ENCODE results near the gene SDF4.
"Not testable (repeated sequence)": the region's sequence is repeated elsewhere in the genome, so short reads cannot be mapped to it uniquely, and the experiment has no call there.

Gene SDF4

GRCh38 chr1:1178794-1179331 is 52.9 kb downstream of the SDF4 start:
- FAIRE-seq (no peak), DNase-seq (ENCODE audit: insufficient read length, low spot score) (no peak)
- no peak for TF ChIP-seq POLR2A (IDR thresholded peaks at IDR 0.05; ENCODE audit: low read depth, low read length)

GRCh38 chr1:1177452-1178206 is 54.2 kb downstream of the SDF4 start:
- no peak for DNase-seq (ENCODE audit: insufficient read length, low spot score)
- TF ChIP-seq POLR2A (IDR thresholded peaks at IDR 0.05; ENCODE audit: low read depth, low read length), result no peak
- no peak for FAIRE-seq

- FAIRE-seq, result no peak
Observed at GRCh38 chr1:1176931-1177330, 54.9 kb downstream of the SDF4 start.

GRCh38 chr1:1176063-1176761 is 55.6 kb downstream of the SDF4 start:
- not testable (repeated sequence) for FAIRE-seq; DNase-seq (ENCODE audit: insufficient read length, low spot score)

More at GRCh38 chr1:1176931-1177330, 54.9 kb downstream of the SDF4 start:
- TF ChIP-seq POLR2A (IDR thresholded peaks at IDR 0.05; ENCODE audit: low read depth, low read length), result no peak
- no peak for DNase-seq (ENCODE audit: insufficient read length, low spot score)

GRCh38 chr1:1175221-1176062 is 56.4 kb downstream of the SDF4 start:
- no peak for FAIRE-seq

GRCh38 chr1:1173793-1174415 is 57.9 kb downstream of the SDF4 start, which contains the start of gene TTLL10:
Gene TTLL10 (plus strand): TSS chr1:1173880. CDS start chr1:1179216, 5,336 bp downstream.
- no peak for TF ChIP-seq POLR2A (IDR thresholded peaks at IDR 0.05; ENCODE audit: low read depth, low read length)
- FAIRE-seq, result no peak
- DNase-seq (ENCODE audit: insufficient read length, low spot score), result no peak

More at GRCh38 chr1:1175221-1176062, 56.4 kb downstream of the SDF4 start:
- DNase-seq (ENCODE audit: insufficient read length, low spot score), result no peak
- TF ChIP-seq POLR2A (IDR thresholded peaks at IDR 0.05; ENCODE audit: low read depth, low read length), result no peak

GRCh38 chr1:1173061-1173792 is 58.6 kb downstream of the SDF4 start:
- TF ChIP-seq POLR2A (IDR thresholded peaks at IDR 0.05; ENCODE audit: low read depth, low read length), result no peak
- DNase-seq (ENCODE audit: insufficient read length, low spot score) (no peak), FAIRE-seq (no peak)

GRCh38 chr1:1171546-1172340 is 60.1 kb downstream of the SDF4 start:
- FAIRE-seq (no peak), DNase-seq (ENCODE audit: insufficient read length, low spot score) (no peak)
- TF ChIP-seq POLR2A (IDR thresholded peaks at IDR 0.05; ENCODE audit: low read depth, low read length), result no peak

- DNase-seq (ENCODE audit: insufficient read length, low spot score) (no peak), FAIRE-seq (no peak)
- no peak for TF ChIP-seq POLR2A (IDR thresholded peaks at IDR 0.05; ENCODE audit: low read depth, low read length)
Observed at GRCh38 chr1:1171161-1171545, 60.6 kb downstream of the SDF4 start.

GRCh38 chr1:1170215-1171091 is 61.3 kb downstream of the SDF4 start:
- FAIRE-seq (no peak), DNase-seq (ENCODE audit: insufficient read length, low spot score) (no peak)
- no peak for TF ChIP-seq POLR2A (IDR thresholded peaks at IDR 0.05; ENCODE audit: low read depth, low read length)
